ENCODE data around the gene STK35. TPM values are rescaled to one million over a fixed set of nuclear protein-coding genes. Genes with fewer than 3 reads are reported as not detected.
A peak's percentile ranks its signal among the peaks of the same experiment; 100 is the strongest.

The STK35 gene
- total and polyA plus RNA-seq, 2 of the 13 experiments (the other 11 are each of a cell fraction or from before 2014, with no cell fraction given) = 27.4 to 29.8 TPM

GRCh38 chr20:2066461-2067122 is 35.0 kb upstream of the STK35 start (continued):
- TF ChIP-seq, protein P1, sequence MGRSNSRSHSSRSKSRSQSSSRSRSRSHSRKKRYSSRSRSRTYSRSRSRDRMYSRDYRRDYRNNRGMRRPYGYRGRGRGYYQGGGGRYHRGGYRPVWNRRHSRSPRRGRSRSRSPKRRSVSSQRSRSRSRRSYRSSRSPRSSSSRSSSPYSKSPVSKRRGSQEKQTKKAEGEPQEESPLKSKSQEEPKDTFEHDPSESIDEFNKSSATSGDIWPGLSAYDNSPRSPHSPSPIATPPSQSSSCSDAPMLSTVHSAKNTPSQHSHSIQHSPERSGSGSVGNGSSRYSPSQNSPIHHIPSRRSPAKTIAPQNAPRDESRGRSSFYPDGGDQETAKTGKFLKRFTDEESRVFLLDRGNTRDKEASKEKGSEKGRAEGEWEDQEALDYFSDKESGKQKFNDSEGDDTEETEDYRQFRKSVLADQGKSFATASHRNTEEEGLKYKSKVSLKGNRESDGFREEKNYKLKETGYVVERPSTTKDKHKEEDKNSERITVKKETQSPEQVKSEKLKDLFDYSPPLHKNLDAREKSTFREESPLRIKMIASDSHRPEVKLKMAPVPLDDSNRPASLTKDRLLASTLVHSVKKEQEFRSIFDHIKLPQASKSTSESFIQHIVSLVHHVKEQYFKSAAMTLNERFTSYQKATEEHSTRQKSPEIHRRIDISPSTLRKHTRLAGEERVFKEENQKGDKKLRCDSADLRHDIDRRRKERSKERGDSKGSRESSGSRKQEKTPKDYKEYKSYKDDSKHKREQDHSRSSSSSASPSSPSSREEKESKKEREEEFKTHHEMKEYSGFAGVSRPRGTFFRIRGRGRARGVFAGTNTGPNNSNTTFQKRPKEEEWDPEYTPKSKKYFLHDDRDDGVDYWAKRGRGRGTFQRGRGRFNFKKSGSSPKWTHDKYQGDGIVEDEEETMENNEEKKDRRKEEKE (IDR thresholded peaks at IDR 0.05) = no peak
- TF ChIP-seq PHF5A (CRISPR knock-in tag; IDR thresholded peaks at IDR 0.05; ENCODE audit: low read depth, unreplicated experiment) = no peak
- TF ChIP-seq ATRX (CRISPR knock-in tag; IDR thresholded peaks at IDR 0.05; ENCODE audit: borderline replicate concordance) = no peak
- no peak for TF ChIP-seq KIAA2018 (CRISPR knock-in tag; IDR thresholded peaks at IDR 0.05; ENCODE audit: borderline replicate concordance)
- TF ChIP-seq MIER3 (CRISPR knock-in tag; IDR thresholded peaks at IDR 0.05; ENCODE audit: borderline replicate concordance) = peak; percentile 94; the same call in 1 of the 2 replicates
- no peak for TF ChIP-seq GABPB1 (CRISPR knock-in tag; IDR thresholded peaks at IDR 0.05)
- TF ChIP-seq ZNF274 (CRISPR knock-in tag; IDR thresholded peaks at IDR 0.05) = no peak
- no peak for TF ChIP-seq TCF7L2 (IDR thresholded peaks at IDR 0.05; ENCODE audit: low read depth, low read length)
- TF ChIP-seq ZMYM2 (CRISPR knock-in tag; IDR thresholded peaks at IDR 0.05) = peak; percentile 78; the same call in 1 of the 2 replicates
- TF ChIP-seq CAMTA2 (CRISPR knock-in tag; IDR thresholded peaks at IDR 0.05; ENCODE audit: borderline replicate concordance) = no peak
- 0 out of 2 replicates have a peak, but pooled peaks have one; percentile 68 for TF ChIP-seq MAF1 (CRISPR knock-in tag; IDR thresholded peaks at IDR 0.05; ENCODE audit: borderline replicate concordance)
- TF ChIP-seq CBFB (CRISPR knock-in tag; IDR thresholded peaks at IDR 0.05) = peak; percentile 48; the same call in 1 of the 2 replicates
- TF ChIP-seq IKZF1 (IDR thresholded peaks at IDR 0.05) = no peak
- TF ChIP-seq KDM4B (CRISPR knock-in tag; IDR thresholded peaks at IDR 0.05) = no peak
- TF ChIP-seq ZNF546 (CRISPR knock-in tag; conservative IDR thresholded peaks at IDR 0.05) = no peak
- TF ChIP-seq GATAD1 (CRISPR knock-in tag; IDR thresholded peaks at IDR 0.05) = 0 out of 2 replicates have a peak, but pooled peaks have one; percentile 37
- TF ChIP-seq SALL1 (CRISPR knock-in tag; IDR thresholded peaks at IDR 0.05) = peak; percentile 31; the same call in 1 of the 2 replicates
- TF ChIP-seq ZNF446 (CRISPR knock-in tag; IDR thresholded peaks at IDR 0.05) = no peak
- TF ChIP-seq, protein P2, sequence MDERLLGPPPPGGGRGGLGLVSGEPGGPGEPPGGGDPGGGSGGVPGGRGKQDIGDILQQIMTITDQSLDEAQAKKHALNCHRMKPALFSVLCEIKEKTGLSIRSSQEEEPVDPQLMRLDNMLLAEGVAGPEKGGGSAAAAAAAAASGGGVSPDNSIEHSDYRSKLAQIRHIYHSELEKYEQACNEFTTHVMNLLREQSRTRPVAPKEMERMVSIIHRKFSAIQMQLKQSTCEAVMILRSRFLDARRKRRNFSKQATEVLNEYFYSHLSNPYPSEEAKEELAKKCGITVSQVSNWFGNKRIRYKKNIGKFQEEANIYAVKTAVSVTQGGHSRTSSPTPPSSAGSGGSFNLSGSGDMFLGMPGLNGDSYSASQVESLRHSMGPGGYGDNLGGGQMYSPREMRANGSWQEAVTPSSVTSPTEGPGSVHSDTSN (CRISPR knock-in tag; IDR thresholded peaks at IDR 0.05) = no peak
- TF ChIP-seq NFE2L2 (IDR thresholded peaks at IDR 0.05; ENCODE audit: low read length) = no peak

Data from HepG2 (cell line).